Measurements from ENCODE around the gene FAM171A1.
"Not testable (repeated sequence)": the region's sequence is repeated elsewhere in the genome, so short reads cannot be mapped to it uniquely, and the experiment has no call there.

Gene FAM171A1

GRCh38 chr10:15315286-15315685 is 55.8 kb downstream of the FAM171A1 start:
- no peak for DNase-seq

DNA sequence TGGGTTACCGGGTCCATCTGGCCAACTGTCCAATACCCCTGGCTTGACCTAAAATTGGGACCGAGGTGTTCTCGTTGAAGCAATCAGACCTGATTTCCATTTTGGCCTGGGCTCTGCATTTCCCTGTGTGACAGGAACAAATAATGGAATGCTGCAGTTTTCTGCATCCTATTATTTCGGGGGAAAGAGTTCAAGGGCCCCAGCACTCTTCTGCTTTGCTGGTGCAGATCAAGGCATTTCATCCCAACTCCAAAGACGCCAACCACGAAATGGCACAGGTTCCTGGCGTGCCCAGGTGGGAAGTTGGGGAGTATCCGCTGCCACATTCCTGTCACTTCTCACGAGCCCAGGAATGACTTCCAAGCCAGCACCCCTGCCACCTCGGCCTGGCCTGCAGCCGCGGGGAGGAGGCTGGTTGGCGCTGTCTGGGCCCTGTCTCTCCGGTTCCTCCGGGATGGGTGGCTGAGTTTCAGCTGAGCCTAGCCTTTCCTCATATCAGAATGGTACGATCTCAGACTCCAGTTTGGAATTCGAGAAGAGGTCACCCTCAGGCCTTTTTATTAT is 56.5 kb downstream of the FAM171A1 start:
- DNase-seq: no peak

- DNase-seq: no peak
These were observed 57.2 kb downstream of the FAM171A1 start for GRCh38 chr10:15313843-15314242.

DNA sequence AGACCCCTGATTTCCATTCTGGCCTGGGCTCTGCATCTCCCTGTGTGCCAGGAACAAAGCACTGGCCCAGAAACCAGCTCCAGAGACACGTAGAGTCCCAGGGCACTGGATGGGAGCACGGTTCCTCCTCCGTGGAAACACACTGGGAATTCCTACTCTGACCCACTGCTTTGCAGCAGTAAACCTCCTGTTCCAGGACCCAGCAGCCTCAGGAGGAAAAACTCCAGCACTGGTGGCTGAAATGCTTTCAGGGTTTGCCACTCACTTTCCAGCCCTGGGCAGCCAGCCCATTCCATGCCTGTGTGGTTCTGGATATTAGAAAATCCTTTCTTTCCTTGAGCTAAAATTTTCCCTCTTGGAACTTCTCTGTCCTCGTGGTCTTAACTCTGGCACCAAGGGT is 58.0 kb downstream of the FAM171A1 start:
- no peak for DNase-seq

- DNase-seq: no peak
These were observed 59.4 kb downstream of the FAM171A1 start for GRCh38 chr10:15311569-15312280.

GRCh38 chr10:15310776-15311568 is 60.1 kb downstream of the FAM171A1 start:
- no peak for DNase-seq

DNA sequence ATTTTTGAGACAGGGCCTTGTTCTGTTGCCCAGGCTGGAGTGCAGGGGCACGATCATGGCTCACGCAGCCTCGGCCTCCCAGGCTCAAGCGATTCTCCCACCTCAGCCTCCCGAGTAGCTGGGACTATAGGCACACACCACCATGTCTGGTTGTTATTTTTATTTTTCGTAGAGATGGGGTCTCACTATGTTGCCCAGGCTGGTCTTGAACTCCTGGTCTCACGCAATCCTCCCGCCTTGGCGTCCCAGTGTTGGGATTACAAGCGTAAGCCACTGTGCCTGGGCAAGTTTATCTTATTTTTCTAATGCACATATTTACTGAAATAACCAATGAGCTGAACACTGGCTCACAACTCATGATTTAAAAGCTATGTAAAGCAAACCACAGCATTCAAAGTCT is 61.9 kb downstream of the FAM171A1 start:
- DNase-seq: no peak

GRCh38 chr10:15306735-15307280 is 64.3 kb downstream of the FAM171A1 start:
- no peak for DNase-seq

- DNase-seq: no peak
These were observed 65.5 kb downstream of the FAM171A1 start for GRCh38 chr10:15305634-15306033.

GRCh38 chr10:15305161-15305560 is 65.9 kb downstream of the FAM171A1 start:
- DNase-seq: no peak

DNA sequence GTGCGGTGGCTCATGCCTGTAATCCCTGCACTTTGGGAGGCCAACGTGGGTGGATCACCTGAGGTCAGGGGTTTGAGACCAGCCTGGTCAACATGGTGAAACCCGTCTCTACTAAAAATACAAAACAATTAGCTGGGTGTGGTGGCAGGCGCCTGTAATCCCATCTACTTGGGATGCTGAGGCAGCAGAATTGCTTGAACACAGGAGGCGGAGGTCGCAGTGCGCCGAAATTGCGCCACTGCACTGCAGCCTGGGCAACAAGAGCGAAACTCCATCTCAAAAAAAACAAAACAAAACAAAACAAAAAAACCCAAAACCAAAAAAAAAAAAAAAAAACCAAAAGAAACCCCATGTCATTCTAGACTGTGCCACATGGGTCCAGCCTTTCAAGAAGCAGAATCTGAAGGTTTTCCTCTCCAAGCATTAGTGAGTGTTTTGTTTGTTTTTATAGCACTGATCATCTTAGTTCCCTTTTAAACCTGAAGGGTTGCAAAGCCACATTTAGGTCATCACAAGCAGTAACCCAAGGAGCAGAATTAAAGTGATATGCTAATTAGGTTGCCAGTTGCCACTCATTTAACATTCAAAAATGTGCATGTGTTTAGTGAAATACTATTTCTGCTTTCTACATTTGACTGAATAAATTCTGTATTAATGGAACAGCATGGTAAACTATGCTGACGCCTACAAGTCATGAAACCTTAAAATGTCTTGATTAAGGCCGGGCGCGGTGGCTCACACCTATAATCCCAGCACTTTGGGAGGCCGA is 68.7 kb downstream of the FAM171A1 start:
- DNase-seq: not testable (repeated sequence)

- DNase-seq: no peak
These were observed 70.4 kb downstream of the FAM171A1 start for GRCh38 chr10:15300697-15301096.

DNA sequence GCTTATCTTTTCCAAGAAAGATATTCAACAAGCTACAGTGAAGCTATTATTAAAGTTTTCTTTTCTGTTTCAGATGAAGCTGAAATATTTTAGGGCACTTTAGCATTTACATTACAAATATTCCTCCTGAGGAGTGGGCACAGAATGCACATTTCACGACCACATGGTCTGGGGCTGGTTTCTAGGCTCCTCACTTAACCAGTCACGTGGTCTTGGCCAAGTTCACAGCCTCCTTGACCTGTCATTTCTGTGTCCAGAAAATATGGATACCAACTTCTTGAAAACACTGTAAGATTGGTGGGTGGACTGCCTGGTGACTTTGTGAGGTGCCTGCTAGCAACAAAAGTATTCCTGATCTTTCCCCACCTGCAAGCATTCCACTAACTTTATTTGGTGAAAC is 70.9 kb downstream of the FAM171A1 start:
- DNase-seq: no peak

- no peak for DNase-seq
These were observed 74.4 kb downstream of the FAM171A1 start for GRCh38 chr10:15296701-15297100.

DNA sequence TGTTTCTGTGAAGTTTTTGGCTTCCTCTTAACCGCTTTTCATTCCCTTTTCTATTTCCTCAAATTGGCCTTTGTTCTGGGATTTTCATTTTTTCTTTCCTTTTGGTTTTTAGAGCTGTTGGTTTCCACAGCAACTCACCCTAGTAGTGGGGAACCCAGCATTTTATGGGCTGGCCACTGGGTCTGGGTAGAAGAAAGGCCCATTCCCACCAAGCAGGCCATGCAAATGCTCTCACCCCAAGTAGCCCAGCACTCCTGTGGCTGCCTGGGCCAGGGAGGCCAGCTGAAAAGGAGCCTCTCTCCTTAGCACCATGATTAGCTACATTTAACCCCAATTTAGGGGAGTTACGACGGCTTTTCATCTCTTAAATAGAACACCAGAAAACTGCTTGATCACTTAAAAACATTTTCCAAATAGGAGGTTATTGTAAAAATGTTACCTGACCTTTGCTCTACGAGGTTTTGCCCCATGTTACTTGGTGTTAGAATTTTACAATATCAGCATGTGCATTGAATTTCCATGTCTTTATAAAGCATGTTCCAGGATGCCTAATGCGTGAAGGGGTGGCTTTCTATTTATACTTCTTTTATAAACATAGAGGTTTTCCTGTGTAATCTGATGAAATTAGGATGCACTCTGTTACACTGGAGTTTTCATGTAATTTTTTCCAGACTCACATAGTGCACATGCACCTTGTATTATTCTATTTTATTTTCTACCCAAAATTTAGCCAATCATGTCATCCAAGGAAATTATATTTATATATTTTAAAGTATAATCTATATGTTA is 75.4 kb downstream of the FAM171A1 start:
- DNase-seq: no peak

DNA sequence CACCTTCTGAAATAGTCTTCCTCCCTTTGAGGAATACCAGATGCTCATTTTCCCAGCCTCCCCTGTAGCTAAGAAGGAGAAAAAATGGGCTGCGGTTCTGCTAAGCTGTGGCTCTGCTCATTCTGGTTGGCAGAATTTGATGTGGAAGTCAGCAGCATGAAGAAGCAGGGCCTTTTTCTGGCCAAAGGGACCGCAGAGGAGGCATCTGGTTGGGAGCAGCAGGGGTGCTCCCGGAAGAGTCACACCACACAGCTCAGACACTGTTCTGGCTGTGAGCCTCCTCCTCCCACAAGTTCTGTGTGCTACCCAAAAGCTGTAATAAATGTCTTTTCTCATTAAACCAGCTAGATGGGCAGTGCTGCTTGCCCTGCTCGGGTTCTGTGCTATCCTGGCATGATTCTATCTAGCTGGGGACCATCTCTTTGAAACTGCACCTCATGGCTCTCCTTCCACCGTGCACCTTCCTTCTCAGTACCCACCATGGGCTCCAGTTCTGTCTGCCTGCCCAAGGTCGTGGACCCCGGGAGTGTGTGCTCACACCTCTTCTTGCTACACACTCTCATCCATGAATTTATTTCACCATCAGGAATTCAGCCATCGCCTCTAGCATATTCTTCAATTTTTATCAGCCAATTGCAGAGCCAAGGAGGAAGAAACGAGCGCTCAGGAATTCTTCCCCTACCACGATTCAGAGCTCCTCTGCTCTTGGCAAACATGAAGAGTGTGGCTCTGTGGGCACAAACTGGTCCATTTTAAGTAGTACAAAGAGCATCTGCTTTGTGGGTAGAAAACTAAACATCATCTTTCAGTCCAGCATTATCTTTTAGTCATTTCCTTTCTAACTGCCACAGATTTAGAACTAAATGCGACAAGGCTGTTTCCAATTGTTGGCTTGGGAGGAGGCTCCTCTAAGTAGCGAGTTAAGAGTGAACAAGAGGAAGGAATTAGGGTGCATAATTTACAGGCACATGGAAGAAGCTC is 76.9 kb downstream of the FAM171A1 start:
- DNase-seq: no peak

DNA sequence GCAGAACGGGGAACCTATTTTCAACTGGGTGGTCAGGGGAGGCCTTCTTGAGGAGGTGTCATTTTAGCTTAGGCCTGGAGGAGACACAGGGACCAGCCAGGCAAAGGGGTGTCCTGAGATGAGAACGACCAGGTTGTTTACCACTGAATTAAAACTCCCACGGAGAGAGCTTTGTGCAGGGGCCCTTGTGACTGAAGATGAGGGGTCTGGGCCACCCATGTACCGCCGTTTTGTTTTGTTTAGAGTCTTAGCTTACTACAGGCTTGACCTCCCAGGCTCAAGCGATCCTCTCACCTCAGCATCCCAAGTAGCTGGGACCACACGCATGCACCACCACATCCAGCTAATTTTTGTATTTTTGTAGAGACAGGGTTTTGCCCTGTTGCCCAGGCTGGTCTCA is 80.4 kb downstream of the FAM171A1 start:
- DNase-seq: no peak

DNA sequence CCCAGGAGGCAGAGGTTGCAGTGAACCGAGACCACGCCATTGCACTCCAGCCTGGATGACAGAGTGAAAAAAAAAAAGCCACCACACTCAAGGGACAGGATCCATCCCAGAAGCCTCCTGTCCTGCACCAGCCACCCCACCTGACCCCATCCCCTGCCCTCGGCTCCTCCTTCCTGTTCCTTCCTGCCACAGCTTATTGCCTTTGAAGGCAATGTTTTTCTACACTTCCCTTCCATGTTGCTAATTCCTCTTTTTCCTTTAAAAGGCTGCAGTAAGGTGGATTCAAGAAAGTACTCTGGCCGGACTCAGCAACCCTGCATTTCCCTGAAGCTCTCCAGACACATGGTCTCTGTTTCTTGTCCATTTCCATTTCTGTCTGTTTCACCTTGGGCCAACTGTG is 80.9 kb downstream of the FAM171A1 start:
- DNase-seq: no peak

GRCh38 chr10:15280974-15281373 is 90.1 kb downstream of the FAM171A1 start:
- DNase-seq: no peak

DNA sequence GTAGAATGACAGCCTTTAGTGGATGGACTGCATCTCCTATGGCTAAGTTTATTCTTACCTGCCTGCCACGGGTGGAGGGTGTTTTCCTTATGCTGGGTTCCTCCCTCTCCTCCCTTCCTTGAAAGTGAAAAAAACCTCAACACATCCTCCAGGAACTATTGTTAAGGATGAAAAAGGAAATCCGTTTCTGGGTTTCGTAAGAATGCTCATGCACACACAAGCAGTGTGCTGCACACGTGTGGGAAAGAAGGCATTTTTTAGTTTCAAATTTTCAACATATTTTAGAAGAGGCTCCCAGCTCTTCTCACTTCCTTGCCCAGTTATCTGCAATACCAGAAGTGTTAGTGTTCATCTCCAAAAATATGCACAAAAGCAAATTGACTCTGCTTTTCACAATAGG is 90.6 kb downstream of the FAM171A1 start:
- no peak for DNase-seq

- no peak for DNase-seq
These were observed 91.9 kb downstream of the FAM171A1 start for GRCh38 chr10:15279236-15279635.
